Measurements from ENCODE around the gene CUX1.

GRCh38 chr7:102103027-102103372 lies 285.6 kb downstream of the CUX1 start:
- TF ChIP-seq POLR2A (IDR thresholded peaks at IDR 0.05; ENCODE audit: low read depth, low read length), result no peak
- TF ChIP-seq TAF1 (IDR thresholded peaks at IDR 0.05; ENCODE audit: borderline replicate concordance, low read depth, low read length), result no peak

Data from GM12892 (cell line).